ENCODE data around the gene ATG101.
"Not testable (repeated sequence)": the region's sequence is repeated elsewhere in the genome, so short reads cannot be mapped to it uniquely, and the experiment has no call there.

The ATG101 gene

DNA sequence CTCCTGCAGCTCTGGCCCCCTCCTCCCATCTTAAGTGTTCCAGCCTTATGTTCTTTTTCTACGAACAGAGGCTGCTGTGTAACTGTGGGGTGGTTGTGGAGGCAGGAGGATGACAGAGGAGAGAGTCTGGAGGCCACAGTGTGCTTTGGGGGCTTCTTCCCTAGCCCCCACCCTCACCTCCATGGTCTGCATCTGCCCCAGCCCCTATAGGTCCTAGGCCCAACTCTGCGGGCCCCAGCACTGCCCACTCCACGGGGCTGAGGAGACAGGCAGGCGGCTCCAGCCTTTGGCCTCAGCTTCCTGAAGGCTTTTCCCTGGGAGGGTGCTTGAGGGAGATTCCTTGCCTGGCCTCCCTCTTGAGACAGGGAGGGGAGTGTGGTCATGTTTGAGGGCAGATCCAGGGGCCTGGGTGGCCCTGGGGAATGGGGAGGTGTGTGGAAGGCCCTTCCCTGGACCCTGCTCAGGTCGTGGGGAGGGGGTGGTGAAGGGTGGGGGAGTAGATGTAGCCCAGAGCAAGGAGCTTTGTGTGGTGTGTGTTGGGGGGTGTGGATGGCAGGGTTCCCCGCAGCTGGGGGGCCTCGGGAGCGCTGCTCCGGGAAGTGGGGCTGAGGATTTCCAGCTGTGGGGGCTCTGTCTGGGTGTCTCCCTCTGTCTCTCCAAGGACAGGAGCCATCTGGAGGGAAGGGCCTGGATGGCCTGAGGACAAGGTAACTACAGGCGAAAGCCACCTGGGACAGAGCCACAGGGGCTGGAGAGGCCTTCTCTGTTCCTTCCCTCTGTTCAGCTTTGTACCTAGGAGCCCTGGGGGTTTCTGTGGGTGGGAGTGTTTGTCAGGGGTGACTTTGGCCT, 10.8 kb downstream of the ATG101 start:
- no peak for DNase-seq

DNA sequence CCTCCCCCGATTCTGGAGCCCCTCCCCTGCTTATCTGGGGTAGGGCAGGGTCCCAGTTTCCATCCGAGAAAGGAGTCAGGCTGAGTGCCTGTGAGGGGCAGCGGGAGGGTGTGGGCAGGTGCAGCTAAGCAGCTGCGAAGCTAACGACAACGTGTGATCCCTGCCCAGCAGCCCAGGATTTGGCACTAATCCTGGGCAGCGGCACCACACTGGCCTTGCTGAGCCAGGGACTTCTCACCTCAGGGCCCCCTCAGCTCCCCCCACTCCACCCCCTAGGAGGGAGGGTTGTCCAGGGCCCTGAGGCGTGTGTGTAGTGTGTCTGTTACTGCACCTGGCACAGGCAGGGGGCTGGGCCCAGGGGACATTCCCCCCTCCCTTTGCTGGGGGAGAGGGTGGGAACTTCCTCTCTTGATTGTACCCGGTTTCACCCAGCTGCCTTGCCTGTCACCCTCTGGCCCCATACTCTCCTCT, 11.5 kb downstream of the ATG101 start:
- no peak for DNase-seq

DNA sequence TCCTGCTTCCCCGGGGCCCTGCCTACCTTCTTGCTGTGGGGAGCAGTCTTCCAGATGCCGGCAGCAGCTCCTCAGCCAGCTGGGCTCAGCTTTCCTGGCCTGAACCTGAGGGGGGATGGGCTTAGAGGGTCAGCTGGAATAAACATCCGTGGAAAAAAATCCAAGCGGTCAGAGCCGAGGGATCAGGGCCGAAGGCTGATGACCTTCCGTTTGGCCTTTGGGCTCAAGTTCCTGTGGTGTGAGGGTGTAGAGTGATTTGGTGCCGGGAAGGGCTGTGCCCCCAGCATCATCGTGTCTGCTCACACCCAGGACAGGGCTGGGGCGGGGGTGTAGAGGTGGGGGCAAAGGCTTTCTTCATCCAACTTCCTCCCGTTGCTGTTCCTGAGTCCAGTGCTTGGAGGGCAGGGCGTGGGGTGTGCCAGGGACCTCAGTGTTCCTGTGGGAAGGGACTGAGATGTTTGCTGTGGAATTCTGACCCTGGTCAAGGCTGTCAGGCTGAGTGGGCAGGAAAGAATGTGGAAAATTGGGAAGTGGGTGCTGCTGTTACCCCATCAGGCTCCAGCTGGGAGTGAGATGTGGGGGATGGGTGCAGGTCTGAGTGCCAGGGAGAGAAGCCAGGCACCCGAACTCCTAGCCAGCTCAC, 12.4 kb downstream of the ATG101 start:
- DNase-seq: no peak

DNA sequence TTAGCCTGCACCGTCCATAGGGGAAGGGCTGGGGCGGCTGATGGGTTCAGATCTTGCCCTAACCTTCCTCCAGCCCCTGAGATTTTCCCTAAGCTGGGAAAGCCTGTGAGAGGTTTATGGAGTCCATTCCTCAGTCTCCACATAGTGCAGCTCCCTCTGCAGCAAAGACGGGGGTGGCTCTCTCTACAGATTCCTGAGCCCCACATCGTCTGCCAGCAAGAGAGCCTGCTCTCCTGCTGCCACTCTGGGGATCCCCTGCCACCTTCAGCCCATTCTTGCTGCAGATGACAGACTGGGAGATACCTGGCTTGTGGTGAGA, 12.8 kb downstream of the ATG101 start:
- no peak for DNase-seq

DNA sequence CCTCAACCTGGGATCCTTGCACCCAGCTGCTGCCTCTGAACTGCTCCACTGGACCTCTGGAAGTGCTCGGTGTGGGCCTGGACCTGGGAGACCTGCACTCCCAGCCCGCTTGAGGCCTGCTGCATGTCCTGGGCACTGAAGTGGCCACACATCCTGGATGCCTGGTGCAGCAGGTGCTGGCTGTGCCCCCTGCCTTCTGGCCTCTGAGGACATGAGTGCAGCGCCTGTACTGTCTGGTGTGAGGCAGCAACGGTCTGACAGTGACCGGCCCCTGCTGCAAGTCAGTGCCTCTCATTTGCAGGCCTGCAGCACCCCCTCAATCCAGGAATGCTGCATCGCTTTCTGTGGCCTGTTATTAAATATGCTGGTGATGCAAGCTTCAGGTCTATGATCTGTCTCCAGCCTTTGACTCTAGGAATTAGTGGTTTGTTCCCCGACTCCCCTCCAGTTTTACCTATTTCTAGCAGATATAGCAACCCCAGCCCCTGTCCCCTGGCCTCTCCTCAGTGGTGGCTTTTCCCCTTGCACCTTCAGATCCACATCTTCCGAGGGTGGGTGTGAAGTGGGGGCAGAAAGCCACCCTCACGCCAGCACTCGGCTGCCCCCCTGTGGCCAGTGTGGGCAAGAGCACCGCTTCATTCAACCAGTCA, 13.3 kb downstream of the ATG101 start:
- peak; percentile 66 for DNase-seq

DNA sequence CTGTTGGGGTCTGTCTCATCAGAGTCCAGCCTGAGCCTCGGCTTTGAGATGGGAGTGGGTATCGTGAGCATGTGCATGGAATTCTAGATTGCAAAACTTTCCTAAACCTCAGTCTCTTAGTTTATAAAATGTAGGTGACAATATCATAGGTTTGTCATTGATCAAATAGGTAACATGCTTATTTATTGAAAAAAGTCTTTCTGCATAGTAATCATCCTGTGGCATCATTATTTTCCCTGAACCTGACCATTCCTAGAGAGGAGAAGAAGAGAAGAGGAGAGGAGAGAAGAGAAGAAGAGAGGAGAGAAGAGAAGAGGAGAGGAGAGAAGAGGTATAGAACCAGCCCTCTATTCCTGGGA, 13.8 kb downstream of the ATG101 start:
- DNase-seq: no peak

DNA sequence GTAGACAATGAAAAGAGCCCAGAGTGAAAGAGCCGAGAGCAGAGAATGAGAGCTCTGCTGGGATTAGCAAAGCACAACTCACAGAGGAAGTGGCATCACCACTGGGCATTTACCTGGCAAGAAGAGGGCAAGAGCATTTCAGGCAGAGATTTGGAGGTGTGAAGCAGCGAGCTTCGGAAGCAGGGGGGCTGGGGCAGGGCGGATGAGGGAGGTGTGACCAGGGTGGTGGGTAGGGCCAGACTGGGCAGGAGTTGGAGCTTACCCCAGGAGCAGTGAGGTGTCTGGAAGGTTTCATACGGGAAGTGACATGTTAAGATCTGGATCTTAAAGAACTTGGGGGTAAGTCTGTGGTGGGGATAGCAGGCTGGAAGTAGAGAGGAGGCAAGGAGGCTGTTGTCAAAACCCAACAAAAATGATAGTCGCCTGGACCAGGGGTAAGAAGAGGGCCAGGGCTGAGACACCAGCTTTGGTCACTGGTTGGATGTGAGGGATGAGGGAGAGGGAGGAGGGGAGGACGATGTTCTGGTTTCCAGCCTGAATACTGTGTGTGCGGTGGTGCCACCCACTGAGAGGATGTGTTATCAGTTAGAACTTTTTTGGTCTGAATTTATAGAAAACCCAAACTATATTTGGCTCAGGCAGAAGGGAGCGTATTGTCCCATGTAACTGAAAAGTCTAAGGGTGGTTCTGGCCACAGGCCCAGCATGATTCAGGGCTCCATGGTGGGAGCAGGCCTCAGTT, 14.9 kb downstream of the ATG101 start:
- no peak for DNase-seq

DNA sequence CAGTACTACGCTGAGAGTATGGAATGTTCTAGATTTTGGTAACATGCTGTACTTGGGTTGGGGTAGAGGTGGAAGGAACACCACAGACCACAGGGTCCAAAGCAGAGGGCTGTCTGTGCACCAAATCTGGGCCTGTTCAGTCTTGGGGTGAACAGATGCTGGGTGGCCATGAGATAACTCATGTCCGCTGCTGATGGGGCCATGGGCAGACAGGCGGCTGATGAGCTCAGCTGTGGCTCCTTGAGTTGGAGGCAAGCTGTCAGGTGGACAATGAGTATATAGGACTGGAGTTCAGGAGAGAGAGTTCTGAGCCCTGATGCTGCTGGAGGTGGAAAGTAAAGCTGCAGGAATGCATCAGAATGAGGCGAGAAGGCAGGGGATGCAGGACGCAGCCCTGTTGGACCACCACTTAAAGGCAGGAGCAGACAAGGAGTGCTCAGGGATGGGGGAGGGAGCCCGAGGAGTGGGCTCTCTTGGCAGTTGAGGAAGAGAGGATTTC, 16.0 kb downstream of the ATG101 start:
- DNase-seq: no peak

DNA sequence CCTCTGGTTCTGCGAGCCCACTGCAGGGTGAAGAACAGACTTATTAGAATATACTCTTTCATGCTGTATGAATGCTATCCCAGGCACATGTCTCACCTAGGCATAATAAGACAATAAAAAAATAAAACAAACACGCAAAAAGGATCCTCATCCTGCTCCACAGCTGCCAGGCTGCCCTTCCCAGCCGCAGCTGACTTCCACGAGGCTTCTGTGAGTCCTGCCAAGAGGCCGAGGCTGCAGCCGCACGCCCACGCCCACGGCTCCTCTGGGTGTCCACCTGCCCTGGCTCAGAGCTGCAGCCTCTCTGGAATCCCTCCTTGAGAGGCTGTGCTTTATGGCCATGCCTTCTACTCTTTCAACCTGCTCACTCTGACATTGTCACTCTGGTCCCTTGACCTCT, 16.6 kb downstream of the ATG101 start:
- DNase-seq: no peak

DNA sequence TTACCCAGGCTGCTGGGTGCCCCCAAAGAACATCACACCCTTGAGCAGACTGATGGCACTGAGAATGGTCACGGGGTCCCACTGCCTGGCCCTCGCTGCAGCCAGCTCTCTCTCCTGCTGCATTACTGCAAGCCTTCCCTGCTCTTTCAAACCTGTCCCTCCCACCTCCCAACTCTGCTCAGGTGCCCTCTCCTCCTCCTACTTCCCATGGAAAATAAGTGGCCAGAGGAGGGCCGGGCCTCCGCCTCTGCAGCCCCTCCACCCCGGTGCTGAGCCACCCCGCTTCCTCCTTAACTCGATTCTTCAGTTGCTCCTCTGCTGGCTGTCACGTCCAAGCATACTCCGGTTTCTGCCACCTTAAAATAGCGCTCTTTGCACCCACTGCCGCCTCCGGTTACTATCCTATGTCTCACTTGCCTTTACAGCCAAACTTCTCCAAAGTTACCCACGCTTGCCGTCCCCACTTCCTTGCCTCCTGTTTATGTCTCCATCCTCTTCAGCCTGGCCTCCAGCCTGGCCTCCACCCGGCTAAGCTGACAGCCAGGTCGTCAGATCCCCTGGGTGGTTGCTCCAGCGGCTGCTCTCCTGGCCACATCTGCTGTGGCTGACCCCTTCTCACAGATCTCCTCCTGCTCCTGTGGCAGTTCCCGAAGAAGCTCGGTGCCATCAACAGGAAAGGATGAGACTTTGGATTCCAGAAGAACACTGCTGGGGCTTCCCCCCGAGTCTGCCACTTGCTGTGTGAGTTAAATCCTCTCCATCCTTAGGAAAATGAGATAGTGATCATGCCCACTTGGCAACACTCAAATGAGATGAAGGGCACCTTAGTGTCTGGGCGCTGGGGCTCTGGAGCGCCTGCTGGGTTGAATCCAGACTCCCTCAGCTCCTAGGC, 17.4 kb downstream of the ATG101 start:
- DNase-seq: no peak

DNA sequence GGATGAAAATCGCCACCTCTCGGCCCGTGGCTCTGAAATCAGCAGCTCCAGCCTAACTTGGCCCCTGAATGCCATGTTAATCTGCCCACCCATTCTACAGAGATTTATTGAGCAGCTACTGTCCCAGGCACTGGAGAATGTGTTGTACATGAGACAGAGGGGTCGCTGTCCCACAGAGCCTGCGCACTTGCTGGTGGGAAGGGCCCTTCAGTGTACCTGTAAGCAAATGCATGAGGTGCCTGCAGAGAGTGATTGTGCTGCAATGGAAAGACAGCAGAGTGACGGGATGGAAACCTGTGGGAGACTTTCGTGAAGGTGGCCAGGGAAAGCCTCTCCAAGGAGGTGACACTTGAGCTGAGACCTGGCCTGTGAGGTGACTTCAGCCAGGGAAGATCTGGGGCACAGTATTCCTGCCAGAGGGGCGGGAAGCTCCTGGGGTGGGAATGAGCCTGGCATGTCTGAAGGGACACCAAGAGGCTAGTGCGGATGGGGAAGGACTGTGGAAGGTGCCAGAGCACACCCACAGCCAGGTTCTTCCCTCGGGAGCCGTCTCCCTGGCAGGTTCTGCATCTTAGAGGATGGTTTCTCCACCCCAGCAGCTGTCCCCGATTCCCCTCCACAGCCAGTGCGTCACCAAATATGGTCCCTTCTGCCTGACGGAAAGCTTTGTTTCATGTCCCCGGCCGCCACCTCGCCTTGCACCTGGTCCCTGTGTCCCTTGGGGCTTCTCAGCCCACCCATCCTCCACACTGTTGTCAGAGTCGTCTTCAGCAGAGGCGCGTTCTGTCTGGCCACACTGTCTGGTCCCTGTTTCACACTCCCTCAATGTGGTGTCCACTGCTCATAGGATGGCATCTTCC, 18.4 kb downstream of the ATG101 start:
- no peak for DNase-seq

DNA sequence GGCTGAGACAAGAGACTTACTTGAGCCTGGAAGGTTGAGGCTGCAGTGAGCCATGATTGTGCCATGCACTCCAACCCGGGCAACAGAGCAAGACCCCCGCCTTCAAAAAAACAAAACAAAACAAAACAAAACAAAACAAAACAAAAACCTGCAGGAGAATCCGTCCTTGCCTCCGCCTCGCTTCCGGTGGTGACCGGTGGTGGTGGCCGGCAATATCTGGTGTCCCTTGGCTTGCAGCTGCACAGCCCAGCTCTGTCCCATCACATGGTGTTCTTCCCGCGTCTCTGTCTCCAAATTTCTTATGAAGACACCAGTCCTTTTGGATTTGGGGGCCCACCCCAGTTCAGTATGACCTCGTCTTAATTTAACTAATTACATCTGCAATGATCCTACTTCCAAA, 19.7 kb downstream of the ATG101 start:
- DNase-seq: no peak

DNA sequence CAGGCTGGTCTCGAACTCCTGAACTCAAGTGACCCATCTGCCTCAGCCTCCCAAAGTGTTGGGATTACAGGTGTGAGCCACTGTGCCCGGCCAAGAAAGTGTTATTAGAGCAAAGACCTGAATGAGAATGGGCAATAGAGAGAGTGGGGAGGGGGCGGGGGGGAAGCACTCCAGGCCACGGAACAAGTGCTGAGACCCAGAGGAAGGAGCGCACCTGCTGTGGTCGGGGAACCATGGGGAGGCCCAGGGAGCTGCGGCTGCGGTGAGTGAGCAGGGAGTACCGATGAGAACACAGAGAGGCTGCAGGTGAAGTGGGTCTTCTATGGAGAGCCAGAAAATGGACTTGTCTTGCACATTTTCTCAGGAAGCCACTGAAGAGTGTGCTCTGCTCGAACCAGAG, 20.5 kb downstream of the ATG101 start:
- DNase-seq: no peak

DNA sequence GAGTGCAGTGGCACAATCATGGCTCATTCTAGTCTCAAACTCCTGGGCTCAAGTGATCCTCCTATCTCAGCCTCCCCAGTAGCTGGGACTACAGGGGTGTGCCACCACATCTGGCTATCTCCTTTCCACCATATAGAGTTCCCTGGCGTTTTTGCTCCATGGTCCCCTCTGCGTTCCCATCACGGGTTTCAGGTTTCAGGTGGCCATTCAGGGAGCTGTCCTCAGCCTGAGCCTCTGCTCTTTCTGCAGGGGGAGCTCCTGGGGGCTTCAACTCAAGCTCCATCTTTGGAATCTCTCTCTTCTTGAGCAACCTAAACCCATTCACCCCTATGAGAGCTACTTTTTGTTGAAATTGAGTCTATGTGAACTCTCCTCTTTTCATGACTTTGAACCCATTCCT, 21.3 kb downstream of the ATG101 start:
- no peak for DNase-seq

DNA sequence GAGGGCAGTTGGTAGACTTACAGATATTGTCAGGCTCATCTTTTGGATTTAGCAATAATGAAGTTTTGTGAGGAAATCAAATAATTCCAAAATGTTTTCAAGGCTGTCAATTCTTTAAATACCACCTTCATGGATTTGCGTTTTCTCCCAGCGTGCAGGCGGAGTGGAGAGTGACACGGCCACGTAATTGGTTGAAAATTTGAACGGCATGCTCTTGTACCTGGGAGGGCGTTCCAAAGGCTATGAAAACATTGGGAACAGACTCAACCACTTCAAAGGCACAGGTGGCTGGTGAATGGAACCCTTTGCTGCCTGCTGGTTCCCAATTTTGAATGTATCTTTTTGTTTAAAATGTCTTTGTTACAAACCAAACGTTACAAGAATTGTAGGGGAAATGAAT, 22.1 kb downstream of the ATG101 start:
- no peak for DNase-seq

DNA sequence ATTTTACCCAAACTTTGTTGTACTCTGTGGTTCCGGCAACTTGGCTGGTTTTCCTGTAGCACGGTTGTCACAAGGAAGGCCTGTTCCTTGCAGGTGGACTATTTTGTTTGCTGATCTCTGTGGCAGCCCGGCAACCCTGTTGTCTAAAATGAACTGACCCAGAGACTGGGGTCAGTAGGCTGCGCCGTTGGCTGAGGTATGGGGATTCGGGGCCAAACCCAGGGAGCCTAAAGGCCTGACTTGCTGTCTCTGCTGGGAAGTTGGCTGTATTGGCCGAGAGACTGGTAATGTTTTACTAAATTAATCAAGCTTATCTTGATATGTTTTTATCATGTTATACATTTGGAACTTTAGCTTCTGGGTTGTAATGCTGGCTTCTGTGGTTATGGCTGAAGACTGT, 23.6 kb downstream of the ATG101 start:
- no peak for DNase-seq

DNA sequence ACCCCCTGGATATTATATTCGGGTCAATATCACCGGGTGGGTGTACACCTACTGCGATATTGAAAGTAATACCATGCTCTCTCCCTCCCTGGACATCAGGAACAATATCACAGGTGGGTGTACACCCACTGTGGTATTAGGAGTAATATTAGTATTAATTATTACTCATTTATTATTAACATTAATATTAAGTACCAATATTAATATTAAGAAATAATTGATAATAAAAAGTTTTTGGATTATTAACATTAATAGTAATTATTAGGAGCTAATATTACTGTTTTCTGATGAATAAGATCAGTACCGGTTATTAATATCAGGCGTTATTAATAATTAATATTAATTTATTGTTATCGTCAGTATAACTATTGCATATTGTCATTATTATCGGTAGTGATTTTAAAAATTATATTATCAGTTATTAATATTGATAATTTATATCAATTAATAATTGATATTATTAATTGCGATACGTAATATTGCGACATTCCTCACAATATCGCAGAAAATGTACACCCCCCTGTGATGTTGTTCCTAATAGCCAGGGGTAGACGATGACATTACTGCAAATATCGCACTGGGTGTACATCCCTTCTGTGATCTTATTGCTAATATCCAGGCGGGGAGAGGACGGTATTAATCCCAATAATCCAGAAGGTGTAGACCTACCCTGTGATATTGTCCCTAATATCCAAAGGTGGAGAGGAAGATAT, 26.7 kb downstream of the ATG101 start:
- DNase-seq: no peak

DNA sequence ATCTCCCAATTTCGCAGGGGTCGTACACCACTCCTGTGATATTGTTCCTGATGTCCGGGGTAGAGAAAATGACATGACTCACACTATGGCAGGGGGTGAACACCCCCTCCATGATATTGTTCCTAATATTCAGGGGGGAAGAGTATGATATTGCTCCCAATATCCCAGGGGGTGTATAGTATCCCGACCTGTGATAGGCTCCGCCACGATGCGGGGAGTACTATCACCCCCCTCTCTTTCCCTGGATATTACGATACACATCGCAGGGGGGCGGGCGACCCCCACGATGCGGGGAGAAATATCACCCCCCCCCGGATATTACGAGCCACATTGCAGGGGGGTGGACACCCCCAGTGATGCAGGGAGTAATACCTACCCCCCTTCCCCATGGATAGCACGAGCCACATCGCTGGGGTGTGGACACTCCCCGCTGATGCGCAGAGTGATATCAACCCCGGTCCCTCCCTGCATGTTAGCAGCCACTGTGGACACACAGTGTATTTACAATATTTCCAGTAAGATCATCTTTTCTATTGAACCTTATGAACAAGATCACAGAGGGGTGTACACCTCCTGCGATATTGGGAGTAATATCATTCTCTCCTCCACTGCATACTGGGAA, 27.4 kb downstream of the ATG101 start:
- DNase-seq: no peak

DNA sequence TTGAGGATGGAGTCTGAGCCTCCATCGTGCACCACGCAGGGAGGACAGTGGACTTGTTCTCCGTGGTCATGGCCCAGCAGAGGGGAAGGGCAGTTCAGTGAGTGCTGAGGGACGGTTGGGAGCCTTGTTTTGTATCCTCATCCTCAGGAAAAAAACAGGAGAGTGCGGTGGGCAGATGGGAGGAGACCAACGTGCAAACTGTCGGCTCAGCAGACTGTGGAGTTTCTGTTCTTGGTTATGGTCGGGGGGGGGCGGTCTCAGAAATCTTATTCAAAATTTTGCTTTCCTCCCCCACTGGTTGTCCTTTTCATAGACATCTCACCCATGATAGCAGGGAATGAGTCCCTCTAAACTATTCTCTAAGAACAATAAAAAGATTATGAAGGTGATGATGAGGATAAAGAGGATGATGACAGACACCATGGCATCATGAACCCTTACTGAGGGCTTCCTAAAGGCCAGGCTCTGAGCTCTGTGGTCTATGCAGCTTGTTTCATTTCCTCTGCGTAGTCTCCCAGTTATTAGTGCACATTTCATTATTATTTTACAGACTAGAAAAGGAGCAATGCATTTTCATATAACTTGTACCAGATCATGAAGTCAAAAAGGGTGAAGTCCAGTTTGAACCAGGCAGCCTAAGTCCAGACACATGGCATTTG, 34.8 kb downstream of the ATG101 start:
- not testable (repeated sequence) for DNase-seq
